LHCN-M2 (cell line): Measurements from ENCODE around the gene CHD8. TPM values are rescaled to one million over a fixed set of nuclear protein-coding genes. Genes with fewer than 3 reads are reported as not detected.

ENCODE experiments used
- DNase-seq: peaks from one replicate; pipeline ENCODE4 v3.0.0-alpha.2; 2012; ENCODE audit warnings: low read depth
- total RNA-seq: library from RNA; depleted of rRNA; stranded (reverse); fragments of >200 nt; gene quantifications from 2 replicates; pipeline ENCODE4 v1.2.3, GENCODE V29; 2014; rRNA removed

The CHD8 gene
- total RNA-seq, 1 experiment from 2014 or later: 50.1 TPM

DNA sequence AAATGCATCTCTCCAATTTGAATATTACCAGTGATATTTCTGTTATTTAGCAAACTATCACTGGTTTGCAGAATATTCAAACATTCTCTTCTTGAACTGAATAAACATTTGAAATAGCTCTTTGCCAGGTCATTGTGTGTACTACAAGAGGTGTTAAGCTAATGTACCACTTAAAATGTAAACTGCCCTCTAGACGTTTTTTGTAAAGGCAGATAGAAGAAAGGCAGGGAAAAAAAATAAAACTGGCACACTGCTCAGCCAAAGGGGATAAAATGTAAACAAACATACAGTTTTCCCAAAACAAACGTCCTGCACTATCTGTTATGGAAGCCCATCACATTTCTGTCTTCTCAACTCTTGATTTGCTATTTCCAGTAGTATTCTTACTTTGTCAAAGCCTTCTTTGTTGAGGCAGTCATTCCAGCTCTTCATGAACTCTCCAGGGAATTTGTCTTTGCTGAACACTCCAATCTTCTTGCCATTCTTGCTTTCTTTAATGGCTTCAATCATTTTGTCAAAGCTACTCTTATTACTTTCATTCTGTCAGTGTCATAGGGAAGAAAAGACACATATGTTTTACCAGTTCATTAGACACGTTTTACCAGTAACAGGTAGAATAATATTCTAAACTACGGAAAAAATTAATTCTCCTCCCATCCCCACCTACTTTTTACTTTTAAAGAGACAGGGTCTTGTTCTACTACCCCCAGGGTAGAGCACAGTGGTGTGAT is 85.8 kb downstream of the CHD8 start:
- no peak for DNase-seq

DNA sequence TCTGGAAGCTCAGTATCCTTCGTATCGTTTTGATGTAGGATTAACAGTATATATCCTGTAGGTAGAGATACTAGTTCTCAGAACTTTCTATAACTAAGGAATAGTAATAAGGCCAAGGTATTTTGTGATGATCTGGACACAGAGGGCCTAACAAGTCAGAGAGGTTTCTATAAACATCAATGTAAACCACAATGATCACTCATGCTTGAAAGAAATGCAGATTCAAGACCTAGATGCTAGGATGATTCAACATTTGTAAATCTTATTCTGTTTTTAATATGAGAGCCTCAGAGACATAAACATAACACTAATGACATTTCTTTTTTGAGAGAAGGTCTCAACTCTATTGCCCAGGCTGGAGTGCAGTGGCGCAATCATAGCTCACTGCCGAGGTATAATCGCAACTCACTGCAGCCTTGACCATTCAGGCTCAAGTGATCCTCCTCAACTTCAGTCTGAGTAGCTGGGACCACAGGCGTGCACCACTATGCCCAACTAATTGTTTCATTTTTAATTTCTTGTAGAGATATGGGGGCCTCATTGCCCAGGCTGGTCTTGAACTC is 88.3 kb downstream of the CHD8 start:
- DNase-seq: no peak

DNA sequence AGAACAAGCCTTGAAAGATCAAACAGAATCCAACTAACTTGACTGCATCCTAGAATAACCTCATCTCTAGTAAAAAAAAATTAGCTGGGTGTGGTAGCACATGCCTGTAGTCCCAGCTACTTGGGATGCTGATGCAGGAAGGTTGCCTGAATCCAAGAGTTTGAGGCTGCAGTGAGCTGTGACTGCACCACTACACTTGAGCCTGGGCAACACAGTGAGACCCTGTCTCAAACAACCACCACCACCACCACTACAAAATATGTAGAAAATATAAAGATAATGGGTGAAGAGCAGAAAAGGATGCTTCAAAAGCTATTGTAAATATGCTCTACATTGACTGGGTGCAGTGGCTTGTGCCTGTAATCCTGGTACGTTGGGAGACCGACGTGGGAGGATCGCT is 99.4 kb downstream of the CHD8 start:
- no peak for DNase-seq

DNA sequence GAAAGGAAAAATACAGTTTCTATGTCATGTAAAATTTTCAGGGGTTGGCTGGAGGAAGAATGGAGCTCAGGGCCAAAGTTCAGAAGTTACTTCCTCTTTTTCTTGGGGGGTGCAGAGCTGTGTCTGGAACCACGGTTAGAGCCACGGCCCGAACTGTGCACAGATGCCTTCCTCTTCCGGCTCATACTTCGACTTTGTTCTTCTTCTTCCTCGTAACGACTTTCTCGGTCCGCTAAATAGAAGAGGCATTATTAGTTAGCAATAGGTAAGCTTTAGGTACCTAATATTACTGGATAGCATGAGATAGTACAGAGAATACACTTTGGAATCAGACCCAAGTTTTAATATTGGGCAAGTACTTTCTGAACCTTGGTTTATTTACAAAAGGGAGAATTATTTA is 103.3 kb downstream of the CHD8 start:
- DNase-seq: no peak

DNA sequence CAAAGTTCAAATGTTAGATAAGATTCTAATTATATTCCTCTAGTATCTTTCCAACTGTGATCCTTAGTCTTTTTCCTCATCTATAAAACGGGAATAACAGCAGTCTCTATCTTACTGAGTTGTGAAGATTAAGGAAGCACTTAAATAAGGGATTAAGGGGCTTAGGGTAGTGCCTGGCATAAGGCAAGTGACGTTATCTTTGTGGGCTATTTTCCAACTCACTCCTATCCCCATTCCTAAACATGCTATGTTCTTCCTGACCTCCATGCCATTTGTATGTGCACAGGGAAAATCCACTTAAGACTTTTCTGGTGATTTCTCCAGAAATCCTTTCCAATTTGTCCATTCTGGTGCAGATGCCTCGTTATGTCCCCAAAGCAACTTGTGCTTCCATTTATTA is 105.4 kb downstream of the CHD8 start:
- DNase-seq: no peak

DNA sequence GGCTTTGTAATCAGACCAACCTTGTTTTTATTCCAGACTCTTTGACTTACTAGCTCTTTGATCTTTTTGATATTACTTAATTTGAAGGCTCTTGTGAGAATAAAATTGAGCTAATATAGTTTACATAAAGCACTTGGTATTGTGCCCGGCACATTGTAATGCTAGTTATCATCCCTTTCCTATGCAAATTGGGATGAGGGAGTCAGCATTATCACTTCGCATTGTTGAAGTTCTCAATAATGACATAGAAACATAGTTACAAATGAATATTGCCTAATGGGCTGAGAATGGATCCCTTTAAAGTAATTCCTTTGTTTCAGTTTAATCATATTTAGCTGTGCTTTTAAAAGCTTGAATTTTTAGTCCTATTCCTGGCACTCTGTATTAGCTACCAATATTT is 108.7 kb downstream of the CHD8 start:
- DNase-seq: no peak

DNA sequence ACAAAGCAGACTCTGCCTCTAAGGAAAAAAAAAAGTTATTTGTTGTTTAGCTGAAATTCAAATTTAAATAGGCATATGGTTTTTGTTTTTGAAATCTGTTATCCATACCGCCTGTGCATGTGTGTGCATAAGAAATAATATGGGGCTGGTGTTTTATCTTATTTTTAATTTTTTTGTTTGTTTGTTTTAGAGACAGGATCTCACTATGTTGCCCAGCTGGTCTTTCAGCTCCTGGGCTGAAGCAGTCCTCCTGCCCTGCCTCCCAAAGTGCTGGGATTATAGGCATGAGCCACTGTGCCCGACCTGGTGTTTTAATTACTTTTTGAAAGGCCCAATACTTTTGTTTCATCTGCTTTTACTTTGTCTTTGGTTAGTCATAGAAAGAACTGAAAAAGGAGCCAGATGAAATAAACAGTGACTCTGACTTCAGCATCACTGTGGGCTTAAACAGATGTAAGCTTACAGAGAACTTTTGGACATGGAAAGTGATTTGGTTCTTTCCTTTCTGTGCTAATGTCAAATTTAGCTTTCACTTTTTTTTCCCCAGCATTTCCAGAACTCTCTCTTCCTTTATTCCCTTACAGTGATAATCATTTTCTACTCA is 109.3 kb downstream of the CHD8 start:
- DNase-seq: no peak

DNA sequence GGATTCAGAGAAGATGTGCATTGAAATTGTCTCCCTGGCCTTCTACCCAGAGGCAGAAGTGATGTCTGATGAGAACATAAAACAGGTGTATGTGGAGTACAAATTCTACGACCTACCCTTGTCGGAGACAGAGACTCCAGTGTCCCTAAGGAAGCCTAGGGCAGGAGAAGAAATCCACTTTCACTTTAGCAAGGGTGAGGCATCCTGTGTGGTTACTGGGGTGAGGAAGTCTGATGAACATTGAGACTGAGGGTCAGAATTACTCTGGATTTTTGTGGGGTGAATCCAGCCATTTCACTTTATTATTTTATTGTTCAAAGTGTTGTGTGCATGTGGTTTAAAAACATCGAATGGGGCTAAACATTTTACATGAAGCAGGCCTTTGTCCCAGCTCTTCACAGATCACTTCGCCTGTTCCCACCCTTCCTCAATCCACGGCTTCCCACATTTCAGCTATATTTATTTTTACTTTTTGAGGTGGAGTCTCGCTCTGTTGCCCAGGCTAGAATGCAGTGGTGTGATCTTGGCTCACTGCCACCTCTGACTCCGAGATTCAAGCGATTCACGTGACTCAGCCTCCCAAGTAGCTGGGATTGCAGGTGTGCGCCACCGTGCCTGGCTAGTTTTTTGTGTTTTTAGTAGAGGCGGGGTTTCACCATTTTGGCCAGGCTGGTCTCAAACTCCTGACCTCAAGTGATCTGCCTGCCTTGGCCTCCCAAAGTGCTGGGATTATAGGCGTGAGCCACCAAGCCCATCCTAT is 112.7 kb downstream of the CHD8 start:
- DNase-seq: peak; percentile 26

Other genes with a start within 250 kb of the CHD8 start
- gene HNRNPC, start 186.7 kb downstream of the CHD8 start, total RNA-seq: 877 and 1,010 TPM in 2 replicates
- not detected in 2 replicates for gene RPGRIP1, start 176.0 kb downstream of the CHD8 start, total RNA-seq
- 123 and 132 TPM in 2 replicates for gene SUPT16H, start 72.1 kb downstream of the CHD8 start, total RNA-seq
- gene RAB2B, start 20.8 kb upstream of the CHD8 start, total RNA-seq: 36.5 and 39.9 TPM in 2 replicates
- gene TOX4, start 21.1 kb upstream of the CHD8 start, total RNA-seq: 30.7 and 44.7 TPM in 2 replicates
- gene METTL3, start 55.2 kb upstream of the CHD8 start, total RNA-seq: 74.3 and 85.0 TPM in 2 replicates
- gene SALL2, start 70.2 kb upstream of the CHD8 start, total RNA-seq: 3.5 and 7.1 TPM in 2 replicates
- gene OR10G3, start 124.0 kb upstream of the CHD8 start, total RNA-seq: not detected in 2 replicates
- gene OR10G2, start 178.8 kb upstream of the CHD8 start, total RNA-seq: not detected in 2 replicates
- gene OR4E2, start 197.7 kb upstream of the CHD8 start, total RNA-seq: not detected in 2 replicates
- 0.06 TPM in 1 of 2 replicates, not detected in the other for gene OR4E1, start 217.7 kb upstream of the CHD8 start, total RNA-seq